WTC11 (cell line): ENCODE measurements around the gene GPC1.

ENCODE experiments used
- ATF2 ChIP-seq: sonication (generic); formaldehyde crosslinking; IDR thresholded peaks from 2 replicates; pipeline ENCODE4 v1.8.1; 2022; ENCODE audit warnings: low read depth, missing genetic modification reagents, borderline replicate concordance
- CREM ChIP-seq: sonication (generic); formaldehyde crosslinking; IDR thresholded peaks from 2 replicates; pipeline ENCODE4 v1.8.1; 2022; ENCODE audit warnings: mild to moderate bottlenecking, missing genetic modification reagents, moderate library complexity
- ELF4 ChIP-seq: sonication (generic); formaldehyde crosslinking; IDR thresholded peaks from 2 replicates; pipeline ENCODE4 v1.8.1; 2022; ENCODE audit warnings: low read depth, mild to moderate bottlenecking, moderate library complexity, missing genetic modification reagents
- ETV6 ChIP-seq: sonication (generic); formaldehyde crosslinking; IDR thresholded peaks from 2 replicates; pipeline ENCODE4 v1.8.1; 2022; ENCODE audit warnings: mild to moderate bottlenecking, missing genetic modification reagents
- JUN ChIP-seq: sonication (generic); formaldehyde crosslinking; IDR thresholded peaks from 2 replicates; pipeline ENCODE4 v1.8.0; 2023; ENCODE audit warnings: mild to moderate bottlenecking, missing genetic modification reagents
- MAX ChIP-seq: sonication (generic); formaldehyde crosslinking; IDR thresholded peaks from 2 replicates; pipeline ENCODE4 v1.8.0; 2022; ENCODE audit warnings: mild to moderate bottlenecking, missing genetic modification reagents
- MXD4 ChIP-seq: fragments of 250-450 bp; sonication (Bioruptor Pico); IDR thresholded peaks from 2 replicates; pipeline ENCODE4 v1.8.0; 2021; ENCODE audit warnings: mild to moderate bottlenecking, moderate library complexity, borderline replicate concordance
- NR3C1 ChIP-seq: sonication (generic); formaldehyde crosslinking; conservative IDR thresholded peaks from 2 replicates; pipeline ENCODE4 v1.8.1; 2023; ENCODE audit warnings: low read depth, mild to moderate bottlenecking, missing genetic modification reagents
- SP1 ChIP-seq: sonication (generic); formaldehyde crosslinking; conservative IDR thresholded peaks from 2 replicates; pipeline ENCODE4 v1.8.1; 2022; ENCODE audit warnings: missing genetic modification reagents
- ZNF396 ChIP-seq: fragments of 250-450 bp; sonication (Bioruptor Pico); IDR thresholded peaks from 2 replicates; pipeline ENCODE4 v1.8.0; 2021; ENCODE audit warnings: mild to moderate bottlenecking, moderate library complexity, borderline replicate concordance
- TF ChIP-seq, protein P1 (sequence below): fragments of 200-600 bp; IDR thresholded peaks from 2 replicates; pipeline ENCODE4 v1.8.0; 2022; ENCODE audit warnings: antibody characterized with exemption
- TF ChIP-seq, protein P2 (sequence below): sonication (generic); formaldehyde crosslinking; IDR thresholded peaks from 2 replicates; pipeline ENCODE4 v1.8.0; 2022; ENCODE audit warnings: mild to moderate bottlenecking, missing genetic modification reagents
- TF ChIP-seq, protein P3 (sequence below): sonication (generic); formaldehyde crosslinking; IDR thresholded peaks from 2 replicates; pipeline ENCODE4 v1.8.1; 2023; ENCODE audit warnings: mild to moderate bottlenecking, moderate library complexity, missing genetic modification reagents

- TF ChIP-seq ETV6 (CRISPR knock-in tag) (no peak), ZNF396 (no peak), MXD4 (CRISPR knock-in tag) (no peak), MAX (no peak), JUN (CRISPR knock-in tag) (no peak), ELF4 (CRISPR knock-in tag) (no peak), SP1 (no peak), CREM (CRISPR knock-in tag) (no peak), NR3C1 (CRISPR knock-in tag) (no peak), ATF2 (no peak)
- TF ChIP-seq, protein P1, sequence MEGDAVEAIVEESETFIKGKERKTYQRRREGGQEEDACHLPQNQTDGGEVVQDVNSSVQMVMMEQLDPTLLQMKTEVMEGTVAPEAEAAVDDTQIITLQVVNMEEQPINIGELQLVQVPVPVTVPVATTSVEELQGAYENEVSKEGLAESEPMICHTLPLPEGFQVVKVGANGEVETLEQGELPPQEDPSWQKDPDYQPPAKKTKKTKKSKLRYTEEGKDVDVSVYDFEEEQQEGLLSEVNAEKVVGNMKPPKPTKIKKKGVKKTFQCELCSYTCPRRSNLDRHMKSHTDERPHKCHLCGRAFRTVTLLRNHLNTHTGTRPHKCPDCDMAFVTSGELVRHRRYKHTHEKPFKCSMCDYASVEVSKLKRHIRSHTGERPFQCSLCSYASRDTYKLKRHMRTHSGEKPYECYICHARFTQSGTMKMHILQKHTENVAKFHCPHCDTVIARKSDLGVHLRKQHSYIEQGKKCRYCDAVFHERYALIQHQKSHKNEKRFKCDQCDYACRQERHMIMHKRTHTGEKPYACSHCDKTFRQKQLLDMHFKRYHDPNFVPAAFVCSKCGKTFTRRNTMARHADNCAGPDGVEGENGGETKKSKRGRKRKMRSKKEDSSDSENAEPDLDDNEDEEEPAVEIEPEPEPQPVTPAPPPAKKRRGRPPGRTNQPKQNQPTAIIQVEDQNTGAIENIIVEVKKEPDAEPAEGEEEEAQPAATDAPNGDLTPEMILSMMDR: no peak
- TF ChIP-seq, protein P2, sequence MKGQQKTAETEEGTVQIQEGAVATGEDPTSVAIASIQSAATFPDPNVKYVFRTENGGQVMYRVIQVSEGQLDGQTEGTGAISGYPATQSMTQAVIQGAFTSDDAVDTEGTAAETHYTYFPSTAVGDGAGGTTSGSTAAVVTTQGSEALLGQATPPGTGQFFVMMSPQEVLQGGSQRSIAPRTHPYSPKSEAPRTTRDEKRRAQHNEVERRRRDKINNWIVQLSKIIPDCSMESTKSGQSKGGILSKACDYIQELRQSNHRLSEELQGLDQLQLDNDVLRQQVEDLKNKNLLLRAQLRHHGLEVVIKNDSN: no peak
- TF ChIP-seq, protein P3, sequence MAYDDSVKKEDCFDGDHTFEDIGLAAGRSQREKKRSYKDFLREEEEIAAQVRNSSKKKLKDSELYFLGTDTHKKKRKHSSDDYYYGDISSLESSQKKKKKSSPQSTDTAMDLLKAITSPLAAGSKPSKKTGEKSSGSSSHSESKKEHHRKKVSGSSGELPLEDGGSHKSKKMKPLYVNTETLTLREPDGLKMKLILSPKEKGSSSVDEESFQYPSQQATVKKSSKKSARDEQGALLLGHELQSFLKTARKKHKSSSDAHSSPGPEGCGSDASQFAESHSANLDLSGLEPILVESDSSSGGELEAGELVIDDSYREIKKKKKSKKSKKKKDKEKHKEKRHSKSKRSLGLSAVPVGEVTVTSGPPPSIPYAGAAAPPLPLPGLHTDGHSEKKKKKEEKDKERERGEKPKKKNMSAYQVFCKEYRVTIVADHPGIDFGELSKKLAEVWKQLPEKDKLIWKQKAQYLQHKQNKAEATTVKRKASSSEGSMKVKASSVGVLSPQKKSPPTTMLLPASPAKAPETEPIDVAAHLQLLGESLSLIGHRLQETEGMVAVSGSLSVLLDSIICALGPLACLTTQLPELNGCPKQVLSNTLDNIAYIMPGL: no peak
Observed at GRCh38 chr2:240509667-240510512, 74.4 kb downstream of the GPC1 start.
